Peyer's patch (tissue), 4 donors: ENCODE results near the gene MGAT5B.

Source experiments
- CTCF ChIP-seq, 6 experiments: fragments of 450-650 bp in 4 of 6; fragments of 200-600 bp in 2 of 6; sonication (generic) in 1 of 6; IDR thresholded peaks; one replicate each; pipeline ENCODE4 v1.5.1; 2017 to 2019; ENCODE audit warnings: antibody characterized with exemption in 6 of 6, mild to moderate bottlenecking in 3 of 6, moderate library complexity in 1 of 6
- POLR2A ChIP-seq, 2 donors: fragments of 450-650 bp; IDR thresholded peaks; one replicate each; pipeline ENCODE4 v1.5.1; 2017; ENCODE audit warnings: antibody characterized with exemption in 2 of 2, mild to moderate bottlenecking in 2 of 2, moderate library complexity in 2 of 2

- TF ChIP-seq CTCF (IDR thresholded peaks at IDR 0.05), result no peak
- TF ChIP-seq POLR2A (IDR thresholded peaks at IDR 0.05), result no peak
Measured at GRCh38 chr17:76927982-76928381, 59.8 kb downstream of the MGAT5B start.
